ENCODE data around the gene ZCCHC10.

ZCCHC10 gene

GRCh38 chr5:133066045-133066444, 39.7 kb upstream of the ZCCHC10 start:
- Histone ChIP-seq H3K36me3 (replicated peaks in 1 of 2; ENCODE audit: control insufficient read depth in 2 of 2, insufficient read depth in 2 of 2, low read length in 2 of 2) (peaks cover 14 to 74% of the 10 kb centered on the region in 2 donors), H4K8ac (ENCODE audit: low read depth, low read length) (no peak overlapping the region), H2BK15ac (ENCODE audit: low read length) (no peak overlapping the region), H4K91ac (ENCODE audit: low read depth, low read length, poor library complexity) (no peak overlapping the region), H3K9me3 (replicated peaks in 1 of 2; ENCODE audit: control insufficient read depth in 2 of 2, insufficient read depth in 1 of 2, low read depth in 1 of 2, low read length in 2 of 2) (no peaks in the 10 kb centered on the region), H3K4me1 (ENCODE audit: control insufficient read depth in 2 of 2, insufficient read depth in 1 of 2, low read depth in 1 of 2, low read length in 2 of 2) (no peaks in the 10 kb centered on the region), H3K4ac (ENCODE audit: low read length) (no peak overlapping the region), H3K18ac (ENCODE audit: low read length) (no peak overlapping the region), H3K23ac (ENCODE audit: low read depth, low read length, poor library complexity) (no peak overlapping the region), H3K9ac (ENCODE audit: low read depth, low read length, poor library complexity) (no peak overlapping the region), H3K4me3 (ENCODE audit: low read length in 2 of 2) (no peak overlapping the region), H2BK5ac (ENCODE audit: low read length) (no peak overlapping the region), H3K14ac (ENCODE audit: low read length) (no peak overlapping the region), H2AK5ac (ENCODE audit: low read depth, low read length) (no peak overlapping the region), H3K27ac (replicated peaks; ENCODE audit: low read length) (no peak overlapping the region), H2BK120ac (ENCODE audit: low read depth, low read length) (no peak overlapping the region), H3K27me3 (ENCODE audit: control insufficient read depth in 3 of 3, insufficient read depth in 3 of 3, low read depth in 1 of 3, low read length in 3 of 3) (no peaks in the 10 kb centered on the region), H3K4me2 (ENCODE audit: insufficient read depth, low read length, poor library complexity, severe bottlenecking) (no peak overlapping the region), H3K79me1 (ENCODE audit: low read depth, low read length) (peaks cover 5% of the 10 kb centered on the region), H2AFZ (ENCODE audit: low read length) (no peak overlapping the region), H2BK12ac (ENCODE audit: low read length) (no peak overlapping the region)
- no peak for DNase-seq (ENCODE audit: low spot score)
- WGBS, 2 donors (ENCODE audit: extremely low coverage in 2 of 2, insufficient read length in 2 of 2, insufficient replicate concordance in 1 of 2), result no CpG with 5 or more reads among the region's 2 CpGs

GRCh38 chr5:133065471-133065870, 39.1 kb upstream of the ZCCHC10 start:
- H3K36me3 ChIP-seq (replicated peaks in 1 of 2; ENCODE audit: control insufficient read depth in 2 of 2, insufficient read depth in 2 of 2, low read length in 2 of 2), result peaks cover 12 to 68% of the 10 kb centered on the region in 2 donors
- no peak overlapping the region for H3K4me2 ChIP-seq (ENCODE audit: insufficient read depth, low read length, poor library complexity, severe bottlenecking)
- no peak overlapping the region for H3K27ac ChIP-seq (replicated peaks; ENCODE audit: low read length)
- no peak overlapping the region for H3K14ac ChIP-seq (ENCODE audit: low read length)
- H2BK5ac ChIP-seq (ENCODE audit: low read length), result no peak overlapping the region
- no peaks in the 10 kb centered on the region for H3K4me1 ChIP-seq (ENCODE audit: control insufficient read depth in 2 of 2, insufficient read depth in 1 of 2, low read depth in 1 of 2, low read length in 2 of 2)
- no peaks in the 10 kb centered on the region for H3K9me3 ChIP-seq (replicated peaks in 1 of 2; ENCODE audit: control insufficient read depth in 2 of 2, insufficient read depth in 1 of 2, low read depth in 1 of 2, low read length in 2 of 2)
- no peak overlapping the region for H3K23ac ChIP-seq (ENCODE audit: low read depth, low read length, poor library complexity)
- H3K18ac ChIP-seq (ENCODE audit: low read length), result no peak overlapping the region
- H4K8ac ChIP-seq (ENCODE audit: low read depth, low read length), result no peak overlapping the region
- no peak overlapping the region for H3K9ac ChIP-seq (ENCODE audit: low read depth, low read length, poor library complexity)
- no peak overlapping the region for H2AK5ac ChIP-seq (ENCODE audit: low read depth, low read length)
- no CpG with 5 or more reads among the region's 1 CpG for WGBS, 2 donors (ENCODE audit: extremely low coverage in 2 of 2, insufficient read length in 2 of 2, insufficient replicate concordance in 1 of 2)
- no peak overlapping the region for H3K4ac ChIP-seq (ENCODE audit: low read length)
- no peak overlapping the region for H2AFZ ChIP-seq (ENCODE audit: low read length)
- H2BK12ac ChIP-seq (ENCODE audit: low read length), result no peak overlapping the region
- H4K91ac ChIP-seq (ENCODE audit: low read depth, low read length, poor library complexity), result no peak overlapping the region
- H3K79me1 ChIP-seq (ENCODE audit: low read depth, low read length), result peaks cover 5% of the 10 kb centered on the region
- H2BK15ac ChIP-seq (ENCODE audit: low read length), result no peak overlapping the region
- no peak overlapping the region for H2BK120ac ChIP-seq (ENCODE audit: low read depth, low read length)
- H3K4me3 ChIP-seq (ENCODE audit: low read length in 2 of 2), result no peak overlapping the region
- DNase-seq (ENCODE audit: low spot score), result no peak
- H3K27me3 ChIP-seq (ENCODE audit: control insufficient read depth in 3 of 3, insufficient read depth in 3 of 3, low read depth in 1 of 3, low read length in 3 of 3), result no peaks in the 10 kb centered on the region

- H3K18ac ChIP-seq (ENCODE audit: low read length), result no peak overlapping the region
- no peaks in the 10 kb centered on the region for H3K27me3 ChIP-seq (ENCODE audit: control insufficient read depth in 3 of 3, insufficient read depth in 3 of 3, low read depth in 1 of 3, low read length in 3 of 3)
- peaks cover 5% of the 10 kb centered on the region for H3K79me1 ChIP-seq (ENCODE audit: low read depth, low read length)
- DNase-seq (ENCODE audit: low spot score), result no peak
- no peak overlapping the region for H4K91ac ChIP-seq (ENCODE audit: low read depth, low read length, poor library complexity)
- no peak overlapping the region for H3K4me3 ChIP-seq (ENCODE audit: low read length in 2 of 2)
- H3K14ac ChIP-seq (ENCODE audit: low read length), result no peak overlapping the region
- H2AFZ ChIP-seq (ENCODE audit: low read length), result no peak overlapping the region
- H3K4me1 ChIP-seq (ENCODE audit: control insufficient read depth in 2 of 2, insufficient read depth in 1 of 2, low read depth in 1 of 2, low read length in 2 of 2), result no peaks in the 10 kb centered on the region
- no peak overlapping the region for H3K23ac ChIP-seq (ENCODE audit: low read depth, low read length, poor library complexity)
- no peak overlapping the region for H2AK5ac ChIP-seq (ENCODE audit: low read depth, low read length)
- H2BK15ac ChIP-seq (ENCODE audit: low read length), result no peak overlapping the region
- no peaks in the 10 kb centered on the region for H3K9me3 ChIP-seq (replicated peaks in 1 of 2; ENCODE audit: control insufficient read depth in 2 of 2, insufficient read depth in 1 of 2, low read depth in 1 of 2, low read length in 2 of 2)
- no peak overlapping the region for H2BK120ac ChIP-seq (ENCODE audit: low read depth, low read length)
- no peak overlapping the region for H3K9ac ChIP-seq (ENCODE audit: low read depth, low read length, poor library complexity)
- H3K4ac ChIP-seq (ENCODE audit: low read length), result no peak overlapping the region
- H4K8ac ChIP-seq (ENCODE audit: low read depth, low read length), result no peak overlapping the region
- H2BK5ac ChIP-seq (ENCODE audit: low read length), result no peak overlapping the region
- no CpG with 5 or more reads among the region's 10 CpGs for WGBS, 2 donors (ENCODE audit: extremely low coverage in 2 of 2, insufficient read length in 2 of 2, insufficient replicate concordance in 1 of 2)
- H2BK12ac ChIP-seq (ENCODE audit: low read length), result no peak overlapping the region
- H3K36me3 ChIP-seq (replicated peaks in 1 of 2; ENCODE audit: control insufficient read depth in 2 of 2, insufficient read depth in 2 of 2, low read length in 2 of 2), result peaks cover 9 to 53% of the 10 kb centered on the region in 2 donors
- no peak overlapping the region for H3K27ac ChIP-seq (replicated peaks; ENCODE audit: low read length)
- no peak overlapping the region for H3K4me2 ChIP-seq (ENCODE audit: insufficient read depth, low read length, poor library complexity, severe bottlenecking)
Measured at GRCh38 chr5:133063965-133064364, 37.6 kb upstream of the ZCCHC10 start.

GRCh38 chr5:133062276-133062675, 35.9 kb upstream of the ZCCHC10 start:
- peaks cover 8% of the 10 kb centered on the region for H3K79me1 ChIP-seq (ENCODE audit: low read depth, low read length)
- H4K91ac ChIP-seq (ENCODE audit: low read depth, low read length, poor library complexity), result no peak overlapping the region
- no peak overlapping the region for H3K23ac ChIP-seq (ENCODE audit: low read depth, low read length, poor library complexity)
- no peaks in the 10 kb centered on the region for H3K4me1 ChIP-seq (ENCODE audit: control insufficient read depth in 2 of 2, insufficient read depth in 1 of 2, low read depth in 1 of 2, low read length in 2 of 2)
- no CpG with 5 or more reads among the region's 1 CpG for WGBS, 2 donors (ENCODE audit: extremely low coverage in 2 of 2, insufficient read length in 2 of 2, insufficient replicate concordance in 1 of 2)
- H3K9me3 ChIP-seq (replicated peaks in 1 of 2; ENCODE audit: control insufficient read depth in 2 of 2, insufficient read depth in 1 of 2, low read depth in 1 of 2, low read length in 2 of 2), result no peaks in the 10 kb centered on the region
- no peak overlapping the region for H3K4me3 ChIP-seq (ENCODE audit: low read length in 2 of 2)
- H2BK5ac ChIP-seq (ENCODE audit: low read length), result no peak overlapping the region
- H2AFZ ChIP-seq (ENCODE audit: low read length), result no peak overlapping the region
- no peak overlapping the region for H3K18ac ChIP-seq (ENCODE audit: low read length)
- H2BK120ac ChIP-seq (ENCODE audit: low read depth, low read length), result no peak overlapping the region
- H2AK5ac ChIP-seq (ENCODE audit: low read depth, low read length), result no peak overlapping the region
- DNase-seq (ENCODE audit: low spot score), result no peak
- no peak overlapping the region for H3K4me2 ChIP-seq (ENCODE audit: insufficient read depth, low read length, poor library complexity, severe bottlenecking)
- H2BK12ac ChIP-seq (ENCODE audit: low read length), result no peak overlapping the region
- H2BK15ac ChIP-seq (ENCODE audit: low read length), result no peak overlapping the region
- no peaks in the 10 kb centered on the region for H3K27me3 ChIP-seq (ENCODE audit: control insufficient read depth in 3 of 3, insufficient read depth in 3 of 3, low read depth in 1 of 3, low read length in 3 of 3)
- H3K9ac ChIP-seq (ENCODE audit: low read depth, low read length, poor library complexity), result no peak overlapping the region
- H3K27ac ChIP-seq (replicated peaks; ENCODE audit: low read length), result no peak overlapping the region
- no peak overlapping the region for H3K14ac ChIP-seq (ENCODE audit: low read length)
- no peak overlapping the region for H3K4ac ChIP-seq (ENCODE audit: low read length)
- peaks cover 4 to 38% of the 10 kb centered on the region in 2 donors for H3K36me3 ChIP-seq (replicated peaks in 1 of 2; ENCODE audit: control insufficient read depth in 2 of 2, insufficient read depth in 2 of 2, low read length in 2 of 2)
- no peak overlapping the region for H4K8ac ChIP-seq (ENCODE audit: low read depth, low read length)

Measured in neuronal stem cell (in vitro differentiated cells).